Right lobe of liver (tissue), 4 donors: ENCODE measurements around the gene ANKS1B.

Experiments used
- CTCF ChIP-seq, 4 donors: fragments of 200-600 bp in 3 of 4; fragments of 450-650 bp in 1 of 4; IDR thresholded peaks; one replicate each; pipeline versions ENCODE4 v1.5.1 to v1.8.0; 2016 to 2022; ENCODE audit warnings: antibody characterized with exemption in 4 of 4, mild to moderate bottlenecking in 2 of 4
- POLR2A ChIP-seq: fragments of 450-650 bp; IDR thresholded peaks from one replicate; pipeline ENCODE4 v1.6.1; 2017; ENCODE audit warnings: antibody characterized with exemption, mild to moderate bottlenecking
- donor health status: DM: no; HTN: no; CAD: no.
- donor health status: DM: no; HTN: no; CAD: no.
- donor health status: DM: no; HTN: yes; CAD: no.

GRCh38 chr12:99133401-99133800 lies 851.3 kb downstream of the ANKS1B start:
- TF ChIP-seq CTCF (IDR thresholded peaks at IDR 0.05) (no peak), POLR2A (no peak)
